ENCODE data around the gene COL12A1. TPM values are rescaled to one million over a fixed set of nuclear protein-coding genes. Genes with fewer than 3 reads are reported as not detected.

The COL12A1 gene
- total RNA-seq, 4 donors from 2014 or later = 42.2 to 132 (median 55.0) TPM

GRCh38 chr6:75150685-75151412, 55.0 kb downstream of the COL12A1 start:
- no peak for TF ChIP-seq POLR2A (IDR thresholded peaks at IDR 0.05)
- TF ChIP-seq CTCF (IDR thresholded peaks at IDR 0.05) = no peak
- WGBS, 2 donors = 76 to 80% methylated on average over 6 of the region's 6 CpGs
- intact Hi-C loops (cut with DNase I; ENCODE audit: low total_unique reads) = no loop called here
- H3K4me3 ChIP-seq (ENCODE audit: low read depth, poor library complexity, severe bottlenecking) = no peak overlapping the region
- no peak for DNase-seq (ENCODE audit: low spot score in 2 of 2)

GRCh38 chr6:75149696-75150095, 56.2 kb downstream of the COL12A1 start:
- TF ChIP-seq POLR2A (IDR thresholded peaks at IDR 0.05) (no peak), CTCF (IDR thresholded peaks at IDR 0.05) (no peak)
- no peak for DNase-seq (ENCODE audit: low spot score in 2 of 2)
- H3K4me3 ChIP-seq (ENCODE audit: low read depth, poor library complexity, severe bottlenecking) = no peak overlapping the region
- intact Hi-C loops (cut with DNase I; ENCODE audit: low total_unique reads) = no loop called here

- intact Hi-C loops (cut with DNase I; ENCODE audit: low total_unique reads) = no loop called here
- DNase-seq (ENCODE audit: low spot score in 2 of 2) = no peak
- no peak overlapping the region for H3K4me3 ChIP-seq (ENCODE audit: low read depth, poor library complexity, severe bottlenecking)
- 58 to 63% methylated on average over 1 of the region's 1 CpG for WGBS, 2 donors
- no peak for TF ChIP-seq CTCF (IDR thresholded peaks at IDR 0.05)
- TF ChIP-seq POLR2A (IDR thresholded peaks at IDR 0.05) = no peak
These were observed 56.6 kb downstream of the COL12A1 start for GRCh38 chr6:75149240-75149639.

GRCh38 chr6:75147512-75147911, 58.3 kb downstream of the COL12A1 start:
- TF ChIP-seq CTCF (IDR thresholded peaks at IDR 0.05) = no peak
- TF ChIP-seq POLR2A (IDR thresholded peaks at IDR 0.05) = no peak
- WGBS, 2 donors = 60 to 72% methylated on average over 2 of the region's 2 CpGs
- DNase-seq (ENCODE audit: low spot score in 2 of 2) = no peak
- intact Hi-C loops (cut with DNase I; ENCODE audit: low total_unique reads) = no loop called here
- H3K4me3 ChIP-seq (ENCODE audit: low read depth, poor library complexity, severe bottlenecking) = no peak overlapping the region

- TF ChIP-seq CTCF (IDR thresholded peaks at IDR 0.05) (no peak), POLR2A (IDR thresholded peaks at IDR 0.05) (no peak)
- 48 to 97% methylated on average over 1 of the region's 1 CpG for WGBS, 2 donors
These were observed 59.9 kb downstream of the COL12A1 start for GRCh38 chr6:75145976-75146375.

GRCh38 chr6:75145211-75145610, 60.6 kb downstream of the COL12A1 start:
- no peak overlapping the region for H3K4me3 ChIP-seq (ENCODE audit: low read depth, poor library complexity, severe bottlenecking)
- no peak for DNase-seq (ENCODE audit: low spot score in 2 of 2)
- 94 to 95% methylated on average over 4 of the region's 4 CpGs for WGBS, 2 donors
- no peak for TF ChIP-seq POLR2A (IDR thresholded peaks at IDR 0.05)
- TF ChIP-seq CTCF (IDR thresholded peaks at IDR 0.05) = no peak
- intact Hi-C loops (cut with DNase I; ENCODE audit: low total_unique reads) = no loop called here

More at GRCh38 chr6:75145976-75146375, 59.9 kb downstream of the COL12A1 start:
- intact Hi-C loops (cut with DNase I; ENCODE audit: low total_unique reads) = no loop called here
- H3K4me3 ChIP-seq (ENCODE audit: low read depth, poor library complexity, severe bottlenecking) = no peak overlapping the region
- no peak for DNase-seq (ENCODE audit: low spot score in 2 of 2)
